NT2/D1 (cell line): ENCODE results near the gene DOK6.

Source experiments
- SUZ12 ChIP-seq: IDR thresholded peaks from 2 replicates; pipeline ENCODE4 v1.6.1; 2011; ENCODE audit not compliant: insufficient read length, insufficient read depth; ENCODE audit errors: extremely low read depth
- YY1 ChIP-seq: IDR thresholded peaks from 2 replicates; pipeline ENCODE4 v1.6.1; 2011; ENCODE audit not compliant: insufficient read length, insufficient read depth
- ZNF274 ChIP-seq: IDR thresholded peaks from 2 replicates; pipeline ENCODE4 v1.6.1; 2011; ENCODE audit warnings: mild to moderate bottlenecking, low read depth, low read length

DNA sequence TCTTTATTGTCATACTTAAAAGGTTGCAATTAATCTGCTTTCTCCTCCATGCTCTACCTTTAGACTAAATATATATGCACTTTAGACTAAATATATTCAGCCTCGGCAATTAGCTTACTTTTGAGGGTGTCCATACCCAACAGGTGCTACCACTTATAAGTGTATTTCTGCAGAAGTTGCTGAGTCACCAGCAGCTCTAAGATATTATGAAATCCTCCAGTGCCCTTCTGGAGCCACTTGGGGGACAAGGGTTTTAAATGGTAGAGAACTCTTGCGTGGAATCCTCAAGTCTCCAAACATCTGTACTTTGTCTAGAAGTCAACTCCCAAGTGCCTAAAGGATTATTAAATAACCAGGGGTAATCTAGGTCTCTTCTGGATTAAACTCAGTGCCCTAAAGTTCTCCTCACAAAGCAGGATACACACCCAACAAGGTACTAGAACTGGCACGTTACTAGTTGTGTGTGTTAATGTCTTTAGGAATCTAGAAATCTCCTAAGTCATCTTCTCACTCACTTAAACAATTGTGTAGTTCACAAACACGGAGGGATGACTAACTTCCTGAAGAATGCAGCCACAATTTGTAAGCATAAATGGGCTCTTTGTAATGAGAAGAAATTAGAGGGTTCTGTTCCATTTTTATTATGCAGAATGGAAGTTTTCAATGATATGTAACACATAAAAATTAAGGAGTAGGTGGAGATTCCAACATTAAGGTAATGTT is 387.3 kb downstream of the DOK6 start:
- TF ChIP-seq YY1: no peak
- TF ChIP-seq ZNF274: no peak
- TF ChIP-seq SUZ12: no peak
